Trophoblast cell (in vitro differentiated cells and primary cell): ENCODE measurements around the gene PSPC1.
A peak's percentile ranks its signal among the peaks of the same experiment; 100 is the strongest.

Experiments
- DNase-seq, 2 donors: peaks; one replicate each; pipeline ENCODE4 v3.0.0-alpha.2; 2016
- H2AFZ ChIP-seq: 2 replicates; pipeline ENCODE4 v1.6.1; 2013; ENCODE audit warnings: low read length, moderate library complexity, mild to moderate bottlenecking; ENCODE audit not compliant: insufficient read depth, poor library complexity
- H2AK5ac ChIP-seq: 2 replicates; pipeline ENCODE4 v1.6.1; 2013; ENCODE audit warnings: mild to moderate bottlenecking, low read length
- H2BK120ac ChIP-seq: 2 replicates; pipeline ENCODE4 v1.6.1; 2013; ENCODE audit warnings: low read length, mild to moderate bottlenecking, moderate library complexity; ENCODE audit not compliant: insufficient read depth, poor library complexity
- H2BK12ac ChIP-seq: 2 replicates; pipeline ENCODE4 v1.6.1; 2013; ENCODE audit warnings: mild to moderate bottlenecking, low read length, moderate library complexity
- H2BK5ac ChIP-seq: 2 replicates; pipeline ENCODE4 v1.6.1; 2013; ENCODE audit warnings: low read length, low read depth, moderate library complexity, mild to moderate bottlenecking; ENCODE audit not compliant: poor library complexity
- H3K14ac ChIP-seq: 2 replicates; pipeline ENCODE4 v1.6.1; 2013; ENCODE audit warnings: mild to moderate bottlenecking, low read length
- H3K18ac ChIP-seq: 2 replicates; pipeline ENCODE4 v1.6.1; 2013; ENCODE audit warnings: mild to moderate bottlenecking, low read length
- H3K23ac ChIP-seq: 2 replicates; pipeline ENCODE4 v1.6.1; 2013; ENCODE audit warnings: low read length
- H3K27ac ChIP-seq: 2 replicates; pipeline ENCODE4 v1.5.1; 2013; ENCODE audit warnings: low read depth, mild to moderate bottlenecking, inconsistent platforms, low read length, moderate library complexity
- H3K27me3 ChIP-seq: 2 replicates; pipeline ENCODE4 v1.6.1; 2013; ENCODE audit warnings: inconsistent platforms, mild to moderate bottlenecking, low read length, moderate library complexity; ENCODE audit not compliant: insufficient read depth
- H3K36me3 ChIP-seq, 2 experiments: 1 replicate in 1 of 2; 2 replicates in 1 of 2; pipeline ENCODE4 v1.6.1; 2013; ENCODE audit warnings: low read length in 2 of 2, mild to moderate bottlenecking in 2 of 2, moderate library complexity in 1 of 2; ENCODE audit not compliant: insufficient read depth in 2 of 2, control insufficient read depth in 1 of 2
- H3K4ac ChIP-seq: 2 replicates; pipeline ENCODE4 v1.6.1; 2013; ENCODE audit warnings: low read depth, mild to moderate bottlenecking, low read length, moderate library complexity
- H3K4me1 ChIP-seq, 2 experiments: 1 replicate in 1 of 2; 2 replicates in 1 of 2; pipeline ENCODE4 v1.6.1; 2013; ENCODE audit warnings: low read length in 2 of 2, mild to moderate bottlenecking in 2 of 2, moderate library complexity in 1 of 2; ENCODE audit not compliant: insufficient read depth in 2 of 2, control insufficient read depth in 1 of 2
- H3K4me2 ChIP-seq: 2 replicates; pipeline ENCODE4 v1.6.1; 2013; ENCODE audit warnings: inconsistent platforms, mild to moderate bottlenecking, low read length, moderate library complexity
- H3K4me3 ChIP-seq: 2 replicates; pipeline ENCODE4 v1.5.1; 2013; ENCODE audit warnings: mild to moderate bottlenecking, low read depth, low read length, inconsistent platforms
- H3K79me1 ChIP-seq: one replicate; pipeline ENCODE4 v1.6.1; 2013; ENCODE audit warnings: low read length
- H3K79me2 ChIP-seq: 2 replicates; pipeline ENCODE4 v1.6.1; 2013; ENCODE audit warnings: low read length, mild to moderate bottlenecking; ENCODE audit not compliant: control insufficient read depth, insufficient read depth, poor library complexity
- H3K9ac ChIP-seq: 2 replicates; pipeline ENCODE4 v1.6.1; 2013; ENCODE audit warnings: mild to moderate bottlenecking, low read length
- H3K9me3 ChIP-seq: 2 replicates; pipeline ENCODE4 v1.6.1; 2013; ENCODE audit warnings: low read depth, mild to moderate bottlenecking, control low read depth, inconsistent platforms, low read length; ENCODE audit not compliant: insufficient read depth
- H4K12ac ChIP-seq: 2 replicates; pipeline ENCODE4 v1.6.1; 2013; ENCODE audit warnings: low read depth, mild to moderate bottlenecking, low read length, moderate library complexity
- H4K8ac ChIP-seq: 2 replicates; pipeline ENCODE4 v1.6.1; 2013; ENCODE audit warnings: low read depth, mild to moderate bottlenecking, low read length, moderate library complexity
- H4K91ac ChIP-seq: one replicate; pipeline ENCODE4 v1.6.1; 2013; ENCODE audit warnings: low read depth, mild to moderate bottlenecking, low read length, moderate library complexity
- WGBS: extraction: QIAGEN DNeasy Blood & Tissue Kit; methylation state at CpG from one replicate; pipeline ENCODE4 v1.1.7; 2013; ENCODE audit warnings: missing lambda C conversion rate; ENCODE audit not compliant: insufficient read length, insufficient coverage; ENCODE audit errors: extremely low coverage; 5-methylcytosine and 5-hydroxymethylcytosine counted together

PSPC1 gene

DNA sequence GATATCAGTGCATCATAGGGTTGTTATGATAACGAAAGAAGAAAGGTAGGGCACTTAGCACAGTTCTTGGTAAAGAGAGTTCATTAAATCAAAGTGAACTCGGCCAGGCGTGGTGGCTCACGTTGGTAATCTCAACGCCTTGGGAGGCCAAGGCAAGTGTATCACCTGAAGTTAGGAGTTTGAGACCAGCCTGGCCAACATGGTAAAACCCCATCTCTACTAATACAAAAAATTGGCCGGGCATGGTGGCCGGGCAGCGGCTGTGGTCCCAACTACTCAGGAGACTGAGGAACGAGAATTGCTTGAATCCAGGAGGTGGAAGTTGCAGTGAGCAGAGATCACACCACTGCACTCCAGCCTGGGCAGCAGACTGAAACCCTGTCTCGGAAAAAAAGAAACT lies 19.1 kb downstream of the PSPC1 start:
- H3K27me3 ChIP-seq: no peaks in the 10 kb centered on the region
- no peak for DNase-seq
- no peak overlapping the region for H2BK12ac ChIP-seq
- H3K14ac ChIP-seq: no peak overlapping the region
- no peak overlapping the region for H2BK120ac ChIP-seq
- H2BK5ac ChIP-seq: no peak overlapping the region
- no peak overlapping the region for H3K4me3 ChIP-seq
- H4K91ac ChIP-seq: no peak overlapping the region
- H4K12ac ChIP-seq: no peak overlapping the region
- no CpG with 5 or more reads among the region's 10 CpGs for WGBS
- H3K79me2 ChIP-seq: peaks cover 14% of the 10 kb centered on the region
- peak overlapping the region; percentile 95 for H3K4ac ChIP-seq
- no peak overlapping the region for H3K23ac ChIP-seq
- no peaks in the 10 kb centered on the region for H3K9me3 ChIP-seq
- H2AK5ac ChIP-seq: no peak overlapping the region
- no peaks in the 10 kb centered on the region for H3K4me1 ChIP-seq
- peaks cover 25 to 33% of the 10 kb centered on the region in 2 experiments for H3K36me3 ChIP-seq
- no peak overlapping the region for H3K4me2 ChIP-seq
- H4K8ac ChIP-seq: no peak overlapping the region
- H3K9ac ChIP-seq: no peak overlapping the region
- H3K79me1 ChIP-seq: no peaks in the 10 kb centered on the region
- H2AFZ ChIP-seq: no peak overlapping the region
- no peak overlapping the region for H3K27ac ChIP-seq
- no peak overlapping the region for H3K18ac ChIP-seq

DNA sequence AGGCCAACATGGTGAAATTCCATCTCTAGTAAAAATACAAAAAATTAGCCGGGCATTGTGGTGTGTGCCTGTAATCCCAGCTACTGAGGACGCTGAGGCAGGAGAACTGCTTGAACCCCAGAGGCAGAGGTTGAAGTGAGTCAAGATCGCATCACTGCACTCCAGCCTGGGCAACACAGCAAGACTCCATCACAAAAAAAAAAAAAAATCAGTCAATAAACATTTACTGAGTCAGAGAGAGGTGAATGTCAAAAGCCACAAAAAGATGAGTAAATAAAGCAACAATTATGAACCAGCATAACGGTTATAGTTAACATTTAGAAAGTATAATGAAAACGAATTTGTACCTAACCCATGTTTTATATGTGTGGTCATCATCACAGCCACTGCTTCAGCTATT lies 23.1 kb downstream of the PSPC1 start:
- no peaks in the 10 kb centered on the region for H3K27me3 ChIP-seq
- no peaks in the 10 kb centered on the region for H3K4me1 ChIP-seq
- no peak overlapping the region for H2AK5ac ChIP-seq
- H2BK120ac ChIP-seq: no peak overlapping the region
- peaks cover 9% of the 10 kb centered on the region for H3K79me2 ChIP-seq
- H2BK5ac ChIP-seq: no peak overlapping the region
- no peak overlapping the region for H2AFZ ChIP-seq
- no peak overlapping the region for H3K27ac ChIP-seq
- H3K14ac ChIP-seq: no peak overlapping the region
- peaks cover 37 to 46% of the 10 kb centered on the region in 2 experiments for H3K36me3 ChIP-seq
- no peak overlapping the region for H3K9ac ChIP-seq
- H4K91ac ChIP-seq: no peak overlapping the region
- DNase-seq: no peak
- H4K12ac ChIP-seq: no peak overlapping the region
- H2BK12ac ChIP-seq: no peak overlapping the region
- no peaks in the 10 kb centered on the region for H3K79me1 ChIP-seq
- no peak overlapping the region for H3K18ac ChIP-seq
- peak overlapping the region; percentile 40 for H3K4ac ChIP-seq
- no CpG with 5 or more reads among the region's 5 CpGs for WGBS
- no peak overlapping the region for H3K4me3 ChIP-seq
- H3K4me2 ChIP-seq: no peak overlapping the region
- no peak overlapping the region for H4K8ac ChIP-seq
- H3K9me3 ChIP-seq: no peaks in the 10 kb centered on the region
- H3K23ac ChIP-seq: no peak overlapping the region

DNA sequence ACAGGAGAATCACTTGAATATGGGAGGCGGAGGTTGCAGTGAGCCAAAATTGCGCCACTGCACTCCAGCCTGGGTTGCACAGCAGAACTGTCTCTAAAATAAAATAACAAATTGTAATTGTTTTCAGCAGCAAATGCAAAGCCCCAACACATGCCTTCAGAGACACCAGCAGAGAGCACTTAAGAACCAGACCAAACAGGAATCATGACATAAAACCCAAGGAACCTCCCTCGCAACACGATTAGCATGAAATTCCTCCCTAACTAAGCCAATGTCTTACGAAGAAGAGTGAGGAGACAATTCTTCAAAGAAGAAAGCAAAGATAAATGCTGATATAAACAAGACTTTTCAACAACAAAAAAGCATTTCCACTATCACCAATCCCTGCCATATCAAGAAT lies 40.1 kb downstream of the PSPC1 start:
- Histone ChIP-seq H3K27ac (no peak overlapping the region), H2AK5ac (no peak overlapping the region), H3K79me1 (no peaks in the 10 kb centered on the region), H3K36me3 (peaks cover 22 to 34% of the 10 kb centered on the region in 2 experiments), H3K27me3 (no peaks in the 10 kb centered on the region), H3K4me1 (no peaks in the 10 kb centered on the region), H3K79me2 (peaks cover 2% of the 10 kb centered on the region), H3K14ac (no peak overlapping the region), H4K12ac (no peak overlapping the region), H2BK12ac (no peak overlapping the region), H3K4ac (peak overlapping the region; percentile 62), H3K23ac (no peak overlapping the region), H3K4me2 (no peak overlapping the region), H3K9me3 (no peaks in the 10 kb centered on the region), H3K9ac (no peak overlapping the region), H3K4me3 (no peak overlapping the region), H2AFZ (no peak overlapping the region), H4K91ac (no peak overlapping the region), H2BK120ac (no peak overlapping the region), H2BK5ac (no peak overlapping the region), H4K8ac (no peak overlapping the region), H3K18ac (no peak overlapping the region)
- no peak for DNase-seq
- no CpG with 5 or more reads among the region's 5 CpGs for WGBS

DNA sequence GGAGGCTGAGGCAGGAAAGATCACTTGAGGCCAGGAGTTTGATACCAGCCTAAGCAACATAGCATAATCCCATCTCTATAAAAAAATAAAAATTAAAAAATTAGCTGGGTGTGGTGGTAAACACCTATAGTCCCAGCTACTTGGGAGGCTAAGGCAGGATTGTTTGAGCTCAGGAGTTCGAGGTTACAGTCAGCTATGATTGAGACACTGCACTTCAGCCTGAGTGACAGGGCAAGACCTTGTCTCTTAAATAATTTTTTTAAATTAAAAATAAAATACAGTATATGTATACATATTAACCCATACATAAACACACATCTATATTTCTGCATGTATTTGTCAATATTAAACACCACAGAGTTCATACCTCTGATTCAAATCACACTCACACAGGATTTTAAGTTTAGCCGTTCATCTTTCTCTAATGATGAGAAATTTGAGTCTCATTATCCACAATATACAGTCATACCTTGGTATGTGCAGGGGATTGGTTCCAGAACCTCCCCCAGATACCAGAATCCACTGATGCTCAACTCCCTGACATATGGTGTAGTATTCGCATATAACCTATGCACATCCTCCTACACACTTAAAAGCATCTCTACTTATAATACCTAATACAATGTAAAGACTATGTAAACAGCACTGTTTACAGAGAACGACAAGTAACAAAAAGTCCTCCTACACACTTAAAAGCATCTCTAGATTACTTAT lies 44.7 kb downstream of the PSPC1 start:
- Histone ChIP-seq H3K4ac (peak overlapping the region; percentile 55), H3K18ac (no peak overlapping the region), H3K27me3 (no peaks in the 10 kb centered on the region), H4K8ac (no peak overlapping the region), H3K79me1 (no peaks in the 10 kb centered on the region), H2BK5ac (no peak overlapping the region), H3K4me1 (no peaks in the 10 kb centered on the region), H3K9ac (no peak overlapping the region), H3K14ac (no peak overlapping the region), H3K4me3 (no peak overlapping the region), H2BK120ac (no peak overlapping the region), H2AFZ (no peak overlapping the region), H4K91ac (no peak overlapping the region), H3K23ac (no peak overlapping the region), H2AK5ac (no peak overlapping the region), H3K27ac (no peak overlapping the region), H3K79me2 (no peaks in the 10 kb centered on the region), H4K12ac (no peak overlapping the region), H3K4me2 (no peak overlapping the region), H3K36me3 (peaks cover 25 to 32% of the 10 kb centered on the region in 2 experiments), H2BK12ac (no peak overlapping the region), H3K9me3 (no peaks in the 10 kb centered on the region)
- no CpG with 5 or more reads among the region's 4 CpGs for WGBS
- no peak for DNase-seq
